HG03025 (cell line): ENCODE results near the gene IRF2.

Experiments used
- ATAC-seq: cut with Tn5 transposase; IDR thresholded peaks from one replicate; pipeline ENCODE4 v1.9.1; 2021; ENCODE audit warnings: mild to moderate bottlenecking, moderate library complexity; ENCODE audit not compliant: unreplicated experiment, low FRiP score

Gene IRF2

DNA sequence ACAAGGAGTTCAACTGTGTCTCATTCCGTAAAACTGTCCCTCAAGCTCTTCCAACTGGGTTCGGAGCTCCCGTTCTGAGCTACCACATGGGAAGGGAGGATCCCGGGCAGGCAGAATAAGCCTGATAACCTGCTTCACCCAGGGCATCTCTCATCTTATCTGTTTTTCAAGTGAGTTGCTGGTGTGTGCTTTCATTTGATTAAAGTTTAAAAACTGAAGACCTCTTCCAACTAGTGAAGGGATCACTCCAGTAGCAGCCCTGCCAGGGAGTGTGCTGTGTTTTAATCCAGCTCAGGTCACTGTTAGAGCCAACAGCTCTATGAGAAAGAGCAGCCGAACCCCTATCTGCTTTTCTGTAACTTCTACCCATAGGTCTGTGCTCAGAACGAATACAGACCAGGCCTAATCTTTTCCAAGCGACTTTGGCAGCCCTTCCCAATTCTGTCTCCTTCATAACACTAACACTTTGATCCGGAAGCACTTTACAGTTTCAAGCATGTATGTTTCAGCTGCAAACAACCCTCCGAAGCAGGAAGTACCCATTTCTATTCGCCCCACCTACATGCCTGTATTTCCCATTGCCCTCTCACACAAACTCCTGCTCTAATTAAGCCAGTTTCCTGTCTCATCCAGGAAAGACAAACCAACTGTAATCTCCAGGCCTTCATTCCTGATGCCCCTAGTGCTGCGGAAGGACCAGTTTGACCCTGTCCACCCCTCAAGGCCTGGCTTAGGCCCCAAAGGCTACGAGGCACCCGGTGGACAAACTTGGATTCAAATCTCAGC, 60.9 kb downstream of the IRF2 start:
- no peak for ATAC-seq

DNA sequence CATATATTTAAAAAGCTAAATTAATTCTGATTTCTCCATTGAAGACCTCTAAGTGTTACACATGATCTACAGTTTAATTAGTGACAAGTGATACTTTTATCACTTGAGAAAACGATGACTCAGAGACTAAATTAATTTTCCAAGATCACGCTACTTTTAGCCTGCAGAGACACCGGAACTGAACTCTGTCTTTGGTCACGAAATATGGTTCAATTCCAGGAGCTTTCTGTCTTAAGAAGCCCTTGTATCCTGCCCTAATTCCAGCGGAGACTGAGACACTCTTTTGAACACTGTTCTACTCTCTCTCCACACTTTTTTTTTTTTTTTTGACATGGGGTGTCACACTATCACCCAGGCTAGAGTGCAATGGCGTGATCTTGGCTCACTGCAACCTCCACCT, 63.6 kb downstream of the IRF2 start:
- no peak for ATAC-seq

DNA sequence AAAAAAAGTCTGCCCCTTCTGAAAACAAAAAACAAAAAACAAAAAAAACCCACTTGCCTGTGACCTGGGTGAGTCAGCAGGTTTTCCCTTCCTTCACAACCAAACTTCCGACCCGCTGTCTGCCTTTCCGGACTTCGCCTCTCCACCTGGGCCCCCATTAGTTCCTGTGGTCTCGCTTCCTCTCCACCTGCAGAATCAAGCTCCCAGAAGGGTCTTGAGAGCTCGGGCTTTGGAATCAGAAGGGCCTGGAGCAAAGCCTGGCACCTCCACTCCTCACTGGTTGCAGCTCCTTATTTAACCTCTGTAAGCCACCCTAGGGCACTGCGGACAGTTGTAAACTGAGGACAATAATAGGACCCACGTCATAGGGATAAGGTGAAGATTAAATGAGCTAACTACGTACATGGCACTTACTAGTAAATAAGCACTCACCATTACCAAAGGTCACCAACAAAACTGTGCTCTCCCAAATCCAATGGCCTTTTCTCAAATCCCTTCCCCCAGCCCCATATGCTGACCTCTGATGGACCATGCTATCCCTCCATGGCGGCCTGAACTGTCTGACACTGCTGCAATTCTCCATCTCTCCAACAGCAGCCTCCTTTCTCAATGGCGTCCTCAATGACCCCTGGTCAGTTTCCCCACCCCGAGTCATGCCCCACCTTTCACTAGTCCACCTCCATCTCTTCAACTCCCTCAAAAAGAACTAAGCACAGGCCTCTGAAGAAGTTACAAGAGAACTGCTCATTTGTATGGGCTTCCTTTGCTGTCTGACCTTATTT, 64.2 kb downstream of the IRF2 start:
- ATAC-seq, result peak; percentile 67

DNA sequence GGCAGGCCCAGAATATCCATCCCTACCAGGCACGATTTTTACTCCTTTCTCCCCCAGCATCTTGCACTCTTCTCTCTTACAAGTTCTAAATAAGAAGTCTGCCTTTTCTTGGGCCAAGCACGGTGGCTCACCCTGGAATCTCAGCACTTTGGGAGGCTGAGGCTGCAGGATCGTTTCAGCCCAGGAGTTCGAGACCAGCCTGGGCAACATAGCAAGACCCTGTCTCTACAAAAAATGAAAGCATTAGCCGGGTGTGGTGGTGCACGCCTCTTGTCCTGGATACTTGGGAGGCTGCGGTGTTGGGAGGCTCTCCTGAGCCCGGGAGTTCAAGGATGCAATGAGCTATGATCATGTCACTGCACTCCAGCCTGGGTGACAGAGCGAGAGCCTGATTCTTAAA, 64.8 kb downstream of the IRF2 start:
- no peak for ATAC-seq

DNA sequence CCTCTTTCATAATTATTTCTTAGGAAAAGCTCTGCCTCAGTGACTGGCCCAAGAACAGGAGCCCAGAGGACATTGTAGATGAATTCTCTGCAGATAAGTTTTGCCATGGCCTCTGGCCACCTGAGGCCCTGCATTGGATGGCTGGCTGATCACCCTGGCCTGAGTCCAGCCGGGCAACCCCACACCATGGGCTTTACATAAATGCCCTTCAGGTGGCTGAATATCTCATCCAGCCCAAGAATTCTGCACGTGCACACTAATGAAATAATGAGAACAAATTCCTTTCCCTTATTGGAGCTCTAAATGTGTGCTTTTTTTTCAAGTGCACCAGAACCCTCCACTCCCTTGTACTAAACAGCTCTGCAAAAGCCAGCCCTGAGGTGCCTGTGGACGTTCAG, 65.7 kb downstream of the IRF2 start:
- ATAC-seq, result no peak

DNA sequence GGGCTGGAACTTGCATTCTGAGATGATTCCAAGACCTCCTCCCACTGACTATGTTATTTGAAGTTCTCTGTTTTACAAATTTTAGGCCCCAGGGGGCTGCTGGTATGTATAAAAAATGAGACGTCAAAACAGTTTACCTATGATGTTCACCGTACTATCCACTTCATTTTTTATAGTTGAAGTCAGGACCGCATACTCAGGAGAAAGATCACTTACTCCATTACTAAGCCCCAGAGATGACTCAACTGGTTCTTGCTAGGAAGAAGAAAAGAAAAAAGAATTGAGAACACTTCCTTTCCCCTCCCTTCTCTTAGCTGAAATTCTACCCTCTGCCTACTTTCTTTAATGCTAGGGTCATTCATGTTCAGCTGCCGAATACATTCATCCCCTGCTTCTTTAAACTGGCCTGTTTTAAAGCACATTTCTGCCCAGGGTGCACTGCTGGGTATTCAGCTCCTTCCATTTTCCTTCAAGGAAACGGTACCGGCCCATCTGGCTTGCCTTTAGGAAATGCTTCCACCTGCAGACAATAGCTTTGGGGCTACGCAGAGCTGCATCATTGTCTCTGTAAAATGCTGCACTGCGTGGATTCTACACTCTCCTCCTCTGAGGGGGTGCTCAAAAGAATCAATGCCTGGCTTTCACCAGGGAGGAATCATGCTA, 66.2 kb downstream of the IRF2 start:
- no peak for ATAC-seq

DNA sequence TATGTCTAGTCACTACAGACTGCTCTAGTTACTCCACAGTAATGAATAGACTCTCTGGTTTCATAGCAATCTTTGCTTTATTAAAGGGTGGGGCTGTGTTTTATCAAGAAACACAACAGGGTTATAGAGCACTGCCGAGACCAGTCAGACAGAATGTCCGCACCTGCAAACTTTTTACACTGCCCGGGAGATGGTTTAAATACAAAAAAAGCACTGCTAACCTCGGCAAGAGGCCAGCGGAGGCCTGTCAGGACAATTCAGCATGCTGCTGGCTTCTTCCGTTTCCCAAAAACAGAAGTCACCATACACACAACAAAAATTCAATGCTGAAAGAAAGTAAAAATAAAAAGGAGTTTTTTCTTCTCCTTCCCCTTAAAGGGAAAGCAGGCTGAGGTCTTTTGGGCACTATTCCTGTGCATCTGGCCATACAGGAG, 67.4 kb downstream of the IRF2 start:
- ATAC-seq, result no peak

DNA sequence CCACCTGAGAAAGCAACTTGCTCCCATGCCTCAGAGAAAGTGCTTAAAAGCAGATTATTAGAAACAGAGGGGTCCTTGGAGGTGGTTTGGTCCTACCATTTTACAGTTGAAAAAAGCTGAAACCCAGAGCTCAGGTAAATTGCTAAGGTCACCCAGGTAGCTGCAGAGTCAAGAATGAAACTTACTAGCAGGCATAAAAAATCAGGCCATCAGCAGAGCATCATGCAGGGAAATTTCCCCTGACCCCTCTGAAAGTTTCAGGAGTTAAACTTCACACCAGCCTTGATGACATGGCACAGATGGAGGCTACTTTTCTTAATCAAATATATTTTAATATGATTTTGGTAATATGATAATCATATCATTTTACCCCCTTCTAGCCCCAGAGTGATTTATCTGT, 70.3 kb downstream of the IRF2 start:
- ATAC-seq, result no peak

DNA sequence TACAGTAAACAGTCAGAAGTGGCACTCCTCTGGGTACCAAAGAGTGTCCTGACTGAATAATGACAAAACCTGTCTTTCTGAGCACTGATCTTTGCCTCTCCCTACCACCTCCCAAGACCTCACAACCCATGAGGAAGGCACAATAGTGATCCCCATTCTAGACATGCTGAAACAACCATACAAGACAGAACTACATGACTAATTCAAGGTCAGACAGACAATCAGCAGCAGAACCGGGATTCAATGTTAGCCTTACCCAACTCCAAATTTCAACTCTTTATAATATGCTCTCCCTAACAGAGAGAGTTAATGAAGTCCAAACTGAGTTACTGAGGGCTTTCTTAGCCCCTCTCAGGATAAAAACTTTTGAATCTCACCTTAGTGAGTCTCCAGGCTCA, 71.0 kb downstream of the IRF2 start:
- no peak for ATAC-seq

DNA sequence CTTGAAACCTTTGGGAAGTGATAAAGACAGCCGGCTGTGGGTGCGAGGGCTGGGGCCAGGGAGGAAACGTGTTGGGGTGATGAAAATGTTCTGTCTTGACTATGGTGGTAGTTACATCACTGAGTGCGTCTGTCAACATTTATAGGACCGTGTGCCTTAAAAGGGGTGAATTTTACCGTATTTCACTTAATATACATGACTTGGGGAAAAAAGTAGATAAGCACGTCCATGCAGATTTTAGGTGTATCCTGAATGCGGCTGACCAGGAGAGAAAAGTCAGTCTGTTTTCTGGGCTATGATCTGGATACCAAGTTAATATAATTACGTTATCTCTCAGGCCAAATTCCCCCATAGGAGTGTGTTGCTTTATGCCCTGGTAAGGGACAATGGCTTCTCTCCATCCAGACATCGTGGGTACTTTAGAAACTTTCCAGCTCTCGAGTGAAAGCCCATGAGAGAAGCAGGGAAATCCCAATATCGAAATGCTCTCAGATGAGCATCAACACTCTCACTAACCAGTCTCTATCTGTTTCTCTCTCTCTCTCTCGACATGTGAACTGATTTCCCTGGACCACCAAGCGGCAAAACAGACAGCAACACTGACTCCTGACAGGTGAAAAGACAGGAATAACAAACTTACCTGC, 71.5 kb downstream of the IRF2 start:
- no peak for ATAC-seq

DNA sequence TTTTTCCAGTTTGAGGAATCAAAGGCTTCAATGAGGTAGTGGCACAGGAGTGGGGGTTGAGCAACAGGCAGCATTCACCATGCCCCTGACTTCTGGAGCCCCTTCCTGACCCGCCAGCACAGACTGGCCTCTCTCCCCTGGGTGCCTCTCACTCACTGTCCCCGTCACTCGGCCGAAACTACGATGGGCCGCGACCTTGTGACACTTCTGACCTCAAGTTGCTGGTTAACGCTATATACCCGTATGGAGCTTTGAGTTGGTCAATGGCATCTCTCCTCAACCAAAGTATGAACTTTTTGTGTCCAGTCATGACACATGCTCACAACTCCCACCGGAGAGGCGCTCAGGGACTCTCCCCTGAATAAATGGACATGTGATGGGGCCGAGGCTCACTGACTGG, 72.1 kb downstream of the IRF2 start:
- no peak for ATAC-seq

DNA sequence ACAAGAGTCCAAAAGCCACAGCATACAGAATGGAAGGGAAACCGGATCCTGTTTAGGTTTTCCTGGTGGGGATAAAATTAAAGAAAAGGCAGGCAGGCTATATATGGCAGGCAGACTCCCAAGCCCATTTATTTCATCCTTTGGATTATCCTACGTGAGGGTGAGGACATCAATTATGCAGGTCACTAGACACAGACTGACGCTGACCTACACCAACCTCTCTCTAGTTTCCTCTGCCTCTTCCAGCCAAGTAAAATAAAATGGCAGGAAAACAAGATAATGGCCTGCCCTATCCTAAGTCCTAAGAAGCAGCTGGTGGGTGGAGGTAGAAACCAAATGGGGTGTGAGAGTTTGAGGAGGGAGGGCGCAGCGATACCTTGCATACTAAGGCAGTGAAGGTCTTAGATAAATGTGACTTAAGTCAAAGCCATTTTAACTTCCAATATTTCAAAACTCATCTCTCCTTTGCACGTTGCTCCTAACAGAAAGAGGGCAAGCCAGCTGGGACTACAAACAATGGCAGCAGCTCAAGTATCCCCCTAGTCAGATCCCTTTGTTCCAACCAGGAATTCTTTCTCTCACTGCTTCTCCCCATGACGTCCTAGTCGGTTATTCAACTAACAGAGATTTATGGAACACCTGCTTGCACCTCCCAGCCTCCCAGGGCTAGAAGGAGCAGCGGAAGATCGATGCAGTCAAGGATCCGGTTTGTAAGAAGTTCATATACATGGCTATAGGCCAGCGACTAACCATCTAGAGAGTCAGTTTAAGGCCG, 72.8 kb downstream of the IRF2 start:
- ATAC-seq, result no peak

DNA sequence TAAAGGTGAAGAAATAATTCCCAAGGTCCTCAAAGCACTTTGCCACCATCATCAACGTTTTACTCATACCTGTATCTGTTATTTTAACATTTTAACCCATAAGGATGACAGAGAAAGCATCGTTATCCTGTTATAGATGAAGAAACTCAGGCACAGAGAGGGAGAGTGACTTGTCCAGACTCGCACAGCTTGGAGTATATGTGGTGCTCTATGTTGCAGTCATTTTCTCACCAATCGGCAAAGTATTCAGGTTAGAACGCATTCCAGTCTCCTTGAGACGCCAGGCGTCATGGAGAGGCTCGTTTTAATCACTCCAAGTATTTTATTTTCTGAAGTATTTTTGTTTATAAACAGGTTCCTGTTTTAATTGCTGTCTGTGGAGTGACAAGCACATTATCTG, 73.5 kb downstream of the IRF2 start:
- ATAC-seq, result no peak

DNA sequence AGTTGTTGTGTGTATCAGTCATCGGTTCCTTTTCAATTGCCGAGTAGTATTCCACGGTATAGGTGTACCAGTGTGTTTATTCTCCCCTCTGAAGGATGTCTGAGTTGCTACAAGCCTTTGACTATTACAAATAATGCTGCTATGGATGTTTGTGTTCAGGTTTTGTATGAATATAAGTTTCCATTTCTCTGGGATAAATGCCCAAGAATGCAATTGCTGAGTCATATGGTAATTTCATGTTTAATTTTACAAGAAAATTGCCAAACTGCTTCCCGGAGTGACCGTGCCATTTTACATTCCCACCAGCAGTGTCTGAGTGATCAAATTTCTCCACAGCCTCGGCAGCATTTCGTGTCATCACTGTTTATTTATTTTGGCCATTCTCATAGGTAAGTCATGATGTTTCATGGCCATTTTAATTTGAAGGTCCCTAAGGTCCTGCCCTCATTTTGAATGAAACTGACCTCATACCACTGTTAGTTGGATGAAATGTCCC, 73.9 kb downstream of the IRF2 start:
- no peak for ATAC-seq

DNA sequence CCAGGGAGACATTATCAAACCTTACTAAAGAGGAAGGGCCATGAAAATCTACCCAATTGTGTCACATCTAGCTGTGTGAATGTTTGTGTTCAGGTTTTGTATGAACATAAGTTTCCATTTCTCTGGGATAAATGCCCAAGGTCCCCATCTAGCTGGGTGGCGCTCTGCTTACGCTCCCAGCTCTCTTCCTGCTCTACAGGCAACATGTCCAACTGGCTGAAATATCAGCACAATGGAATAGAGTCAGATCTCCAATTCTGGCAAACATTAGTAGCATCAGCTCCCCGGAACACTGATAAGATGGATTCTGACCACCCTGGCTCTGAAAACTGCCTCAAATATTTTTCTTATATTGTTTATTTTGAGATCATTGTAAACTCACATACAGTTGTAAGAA, 74.8 kb downstream of the IRF2 start:
- ATAC-seq, result no peak

DNA sequence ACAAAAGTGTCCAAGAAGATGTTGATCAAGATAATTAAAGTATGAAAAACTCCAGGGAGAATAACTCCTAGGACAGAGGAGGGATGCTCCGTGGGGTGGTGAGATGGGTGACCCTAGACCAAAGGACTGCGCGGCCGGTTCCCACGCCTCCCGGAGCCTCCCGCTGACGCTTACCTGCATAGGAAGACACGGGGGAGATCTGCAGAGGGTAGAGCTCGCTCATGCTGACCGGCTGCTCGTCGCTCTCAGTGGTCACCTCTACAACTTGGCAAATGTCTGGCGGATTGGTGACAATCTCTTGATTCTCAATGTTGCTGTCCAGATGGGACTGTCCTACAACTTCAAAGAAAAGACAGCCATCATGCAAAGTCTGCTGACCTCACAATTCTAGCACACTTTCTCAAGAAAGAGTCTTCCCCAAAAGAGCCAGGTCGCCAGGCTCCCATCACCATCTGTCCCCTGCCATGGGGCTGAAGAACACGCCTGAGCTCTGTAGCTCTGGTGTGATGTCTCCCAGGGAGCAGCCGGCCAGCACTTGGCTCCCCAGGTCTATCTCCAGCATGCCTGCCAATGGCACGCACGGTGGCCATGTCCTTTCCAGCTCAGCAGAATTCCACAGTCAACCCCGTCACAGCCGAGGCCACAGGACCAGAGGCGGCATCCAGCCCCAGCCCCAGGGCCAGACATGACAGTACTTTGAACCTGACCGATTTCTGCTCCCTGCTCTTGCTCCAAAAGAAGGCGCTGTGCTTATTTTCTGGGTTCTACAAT, 75.4 kb downstream of the IRF2 start:
- no peak for ATAC-seq

DNA sequence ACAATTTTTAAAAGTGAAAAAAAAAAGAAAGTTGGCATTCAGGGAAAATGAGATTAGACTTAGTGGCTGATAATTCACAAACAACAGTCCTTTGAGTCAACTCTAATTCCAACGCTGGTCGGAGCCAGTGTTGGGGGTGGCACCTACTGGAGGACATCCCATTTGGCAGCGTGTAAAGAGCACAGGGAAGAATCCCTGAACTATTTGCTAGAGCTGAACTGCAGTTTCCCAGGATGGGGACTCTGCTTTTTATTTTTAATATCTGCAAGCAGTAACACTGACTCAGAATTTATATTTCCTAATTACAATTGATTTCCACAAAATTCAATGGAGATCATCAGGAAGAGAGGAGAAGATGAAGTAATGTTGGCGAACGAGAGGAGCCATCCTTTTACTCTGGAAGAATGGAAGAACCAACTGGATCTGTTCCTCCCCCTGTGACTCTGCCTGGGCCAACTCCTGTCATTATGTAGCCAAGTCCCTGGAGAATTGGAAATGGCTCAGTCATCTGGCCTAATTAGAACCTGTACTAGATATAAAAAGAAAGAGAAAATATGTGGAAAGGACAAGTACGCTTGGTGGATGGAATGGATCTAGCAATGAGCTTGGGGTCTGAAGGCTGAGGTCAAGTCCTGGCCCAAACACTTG, 76.7 kb downstream of the IRF2 start:
- ATAC-seq, result no peak

DNA sequence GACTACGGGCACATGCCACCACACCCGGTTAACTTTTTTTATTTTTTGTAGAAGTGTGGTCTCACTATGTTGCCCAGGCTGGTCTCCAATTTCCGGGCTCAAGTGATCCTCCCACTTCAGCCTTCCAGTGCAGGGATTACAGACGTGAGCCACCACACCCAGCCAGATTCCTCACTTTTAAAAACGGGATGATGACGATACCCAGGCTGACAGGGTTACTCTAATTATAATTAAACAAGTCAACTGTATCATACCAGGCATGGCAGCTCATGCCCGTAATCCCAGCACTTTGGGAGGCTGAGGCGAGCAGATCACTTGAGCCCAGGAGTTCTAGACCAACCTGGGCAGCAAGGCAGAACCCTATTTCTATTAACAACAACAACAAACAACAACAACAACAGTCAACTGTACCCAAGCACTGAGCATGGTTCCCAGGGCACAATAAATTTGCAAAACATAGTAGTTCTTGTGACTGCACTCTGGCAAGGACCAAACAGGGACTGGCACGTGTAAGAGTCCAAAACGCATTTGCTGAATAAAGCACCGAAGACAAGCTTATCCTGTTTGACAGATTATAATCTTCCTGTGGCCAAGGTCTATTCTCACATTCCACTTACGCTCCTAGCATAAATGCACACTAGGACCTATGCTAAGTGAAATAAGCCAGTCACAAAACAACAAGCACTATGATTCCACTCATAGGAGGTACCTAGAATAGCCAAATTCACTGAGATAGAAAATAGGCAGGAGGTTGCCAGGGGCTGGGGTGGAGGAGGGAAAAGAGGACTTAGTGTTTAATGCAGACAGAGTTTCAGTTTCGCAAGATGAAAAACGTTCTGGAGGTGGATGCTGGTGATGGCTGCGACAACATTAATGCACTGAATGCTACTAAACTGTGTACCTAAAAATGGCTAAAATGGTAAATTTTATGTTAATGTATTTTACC, 77.5 kb downstream of the IRF2 start:
- no peak for ATAC-seq
